Measurements from ENCODE around the gene MBNL1. TPM values are rescaled to one million over a fixed set of nuclear protein-coding genes. Genes with fewer than 3 reads are reported as not detected.

The MBNL1 gene
- total RNA-seq, 6 experiments from 2014 or later = 200 to 291 (median 244) TPM

DNA sequence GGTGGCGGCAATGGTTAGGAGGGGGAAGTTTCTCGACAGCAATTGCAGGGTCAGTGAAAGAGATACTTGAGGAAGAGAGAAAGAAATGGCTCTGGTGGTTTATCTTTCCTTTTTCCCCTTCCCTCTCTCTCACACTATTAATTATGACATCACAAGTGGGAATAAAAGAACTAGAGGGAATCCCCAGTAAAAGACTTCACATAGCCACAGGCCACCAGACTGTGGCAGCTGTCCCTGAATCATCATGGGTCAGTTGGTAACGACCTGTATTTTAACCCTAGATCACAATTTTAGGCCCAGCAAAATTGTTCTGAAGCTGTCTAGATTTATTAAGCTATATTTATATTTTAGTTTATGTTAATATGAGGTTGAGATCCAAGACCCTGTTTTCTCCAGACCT, 40.3 kb downstream of the MBNL1 start:
- Mint-ChIP-seq H3K36me3 (ENCODE audit: low read depth) (peaks cover 20% of the 10 kb centered on the region), H3K4me3 (peak overlapping the region; percentile 62), H3K27ac (peak overlapping the region; percentile 89), H3K9me3 (no peaks in the 10 kb centered on the region), H3K4me1 (ENCODE audit: low read depth) (peaks cover 73% of the 10 kb centered on the region), H3K27me3 (ENCODE audit: insufficient read depth) (no peaks in the 10 kb centered on the region)
- no peak for DNase-seq
- TF ChIP-seq, protein P1, sequence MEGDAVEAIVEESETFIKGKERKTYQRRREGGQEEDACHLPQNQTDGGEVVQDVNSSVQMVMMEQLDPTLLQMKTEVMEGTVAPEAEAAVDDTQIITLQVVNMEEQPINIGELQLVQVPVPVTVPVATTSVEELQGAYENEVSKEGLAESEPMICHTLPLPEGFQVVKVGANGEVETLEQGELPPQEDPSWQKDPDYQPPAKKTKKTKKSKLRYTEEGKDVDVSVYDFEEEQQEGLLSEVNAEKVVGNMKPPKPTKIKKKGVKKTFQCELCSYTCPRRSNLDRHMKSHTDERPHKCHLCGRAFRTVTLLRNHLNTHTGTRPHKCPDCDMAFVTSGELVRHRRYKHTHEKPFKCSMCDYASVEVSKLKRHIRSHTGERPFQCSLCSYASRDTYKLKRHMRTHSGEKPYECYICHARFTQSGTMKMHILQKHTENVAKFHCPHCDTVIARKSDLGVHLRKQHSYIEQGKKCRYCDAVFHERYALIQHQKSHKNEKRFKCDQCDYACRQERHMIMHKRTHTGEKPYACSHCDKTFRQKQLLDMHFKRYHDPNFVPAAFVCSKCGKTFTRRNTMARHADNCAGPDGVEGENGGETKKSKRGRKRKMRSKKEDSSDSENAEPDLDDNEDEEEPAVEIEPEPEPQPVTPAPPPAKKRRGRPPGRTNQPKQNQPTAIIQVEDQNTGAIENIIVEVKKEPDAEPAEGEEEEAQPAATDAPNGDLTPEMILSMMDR (IDR thresholded peaks at IDR 0.05) = no peak

DNA sequence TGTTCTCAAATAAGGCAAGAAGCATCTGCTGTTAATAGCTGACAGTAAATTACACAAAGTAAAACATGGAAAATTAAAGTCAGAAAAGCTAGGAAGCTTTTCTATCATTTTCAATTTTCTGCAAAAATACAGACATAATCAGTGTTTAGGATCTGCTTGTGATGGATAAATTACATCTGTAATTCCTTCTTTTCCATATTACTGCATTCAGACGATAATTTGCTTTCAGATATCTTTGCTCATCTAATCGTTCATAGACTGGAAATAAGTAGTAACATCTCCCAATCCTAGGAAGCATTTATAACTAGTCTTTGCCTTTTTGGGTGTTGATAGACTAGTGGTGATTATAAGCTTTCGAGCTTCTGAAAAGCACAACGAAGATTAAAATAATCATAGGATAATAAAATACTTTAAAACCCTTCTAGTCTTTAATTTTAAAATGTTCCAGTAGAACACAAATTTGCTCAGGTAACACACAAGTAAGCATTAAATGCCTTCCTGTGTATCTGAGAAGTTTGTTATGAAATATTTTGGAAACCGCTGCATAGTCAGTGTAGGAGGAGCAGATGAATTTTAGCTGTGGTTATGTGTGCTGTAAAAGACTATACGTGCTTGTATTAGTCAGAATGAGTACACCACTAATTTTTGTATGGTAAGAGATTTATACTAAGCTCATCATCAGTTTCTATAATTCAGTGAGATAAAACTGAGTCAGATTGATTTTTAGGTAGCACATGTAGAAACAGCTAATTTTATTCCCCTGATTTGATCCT, 41.0 kb downstream of the MBNL1 start:
- Mint-ChIP-seq H3K4me1 (ENCODE audit: low read depth) (peaks cover 73% of the 10 kb centered on the region), H3K9me3 (no peaks in the 10 kb centered on the region), H3K4me3 (no peak overlapping the region; the same call in 1 of the 2 replicates), H3K27ac (peak overlapping the region; percentile 89), H3K27me3 (ENCODE audit: insufficient read depth) (no peaks in the 10 kb centered on the region), H3K36me3 (ENCODE audit: low read depth) (peaks cover 25% of the 10 kb centered on the region)
- TF ChIP-seq, protein P1 (IDR thresholded peaks at IDR 0.05) = no peak
- peak; percentile 66 for DNase-seq

DNA sequence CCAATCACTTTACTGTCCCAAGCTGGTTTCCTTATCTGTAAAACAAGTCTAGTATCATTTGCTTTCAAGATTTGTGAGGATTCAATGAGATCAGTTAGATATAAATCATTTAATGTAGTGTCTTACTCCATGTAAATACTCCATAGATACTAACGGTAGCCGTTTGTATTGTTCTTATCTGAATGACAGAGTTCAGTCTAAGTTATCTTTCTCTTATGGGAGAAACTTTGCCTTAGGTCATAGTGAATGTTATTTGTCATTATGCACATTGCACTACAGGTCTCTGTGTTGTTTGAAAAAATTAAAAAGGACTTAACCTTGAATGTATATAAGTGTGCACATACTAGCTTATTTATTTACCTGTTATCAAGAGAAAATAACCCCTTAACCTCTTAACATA, 44.7 kb downstream of the MBNL1 start:
- Mint-ChIP-seq H3K4me1 (ENCODE audit: low read depth) (peaks cover 73% of the 10 kb centered on the region), H3K4me3 (no peak overlapping the region), H3K36me3 (ENCODE audit: low read depth) (peaks cover 32% of the 10 kb centered on the region), H3K27me3 (ENCODE audit: insufficient read depth) (no peaks in the 10 kb centered on the region; the same call in 1 of the 2 replicates), H3K27ac (no peak overlapping the region), H3K9me3 (no peaks in the 10 kb centered on the region)
- TF ChIP-seq, protein P1 (IDR thresholded peaks at IDR 0.05) = no peak
- DNase-seq = no peak

DNA sequence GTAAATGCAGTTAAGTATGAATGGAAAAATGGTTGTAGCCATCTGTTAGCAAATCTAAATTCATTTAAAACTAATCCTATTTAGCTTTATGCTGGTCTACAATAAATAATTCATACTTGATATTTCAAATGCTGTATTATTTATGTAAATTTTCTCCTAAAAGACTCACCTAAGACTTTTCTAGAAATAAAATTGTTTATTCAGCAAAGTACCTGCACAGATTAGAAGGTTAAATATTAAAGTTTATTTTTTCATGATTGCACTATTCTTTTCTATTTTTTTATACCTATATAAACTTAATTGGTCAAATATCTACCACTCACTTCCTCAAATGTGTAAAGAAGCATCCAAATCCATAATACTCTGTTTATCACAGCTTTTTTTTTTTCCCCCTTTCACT, 45.2 kb downstream of the MBNL1 start:
- Mint-ChIP-seq H3K4me3 (no peak overlapping the region), H3K27me3 (ENCODE audit: insufficient read depth) (no peaks in the 10 kb centered on the region; the same call in 1 of the 2 replicates), H3K27ac (no peak overlapping the region), H3K9me3 (no peaks in the 10 kb centered on the region), H3K36me3 (ENCODE audit: low read depth) (peaks cover 27% of the 10 kb centered on the region), H3K4me1 (ENCODE audit: low read depth) (peaks cover 73% of the 10 kb centered on the region)
- no peak for DNase-seq
- TF ChIP-seq, protein P1 (IDR thresholded peaks at IDR 0.05) = no peak

DNA sequence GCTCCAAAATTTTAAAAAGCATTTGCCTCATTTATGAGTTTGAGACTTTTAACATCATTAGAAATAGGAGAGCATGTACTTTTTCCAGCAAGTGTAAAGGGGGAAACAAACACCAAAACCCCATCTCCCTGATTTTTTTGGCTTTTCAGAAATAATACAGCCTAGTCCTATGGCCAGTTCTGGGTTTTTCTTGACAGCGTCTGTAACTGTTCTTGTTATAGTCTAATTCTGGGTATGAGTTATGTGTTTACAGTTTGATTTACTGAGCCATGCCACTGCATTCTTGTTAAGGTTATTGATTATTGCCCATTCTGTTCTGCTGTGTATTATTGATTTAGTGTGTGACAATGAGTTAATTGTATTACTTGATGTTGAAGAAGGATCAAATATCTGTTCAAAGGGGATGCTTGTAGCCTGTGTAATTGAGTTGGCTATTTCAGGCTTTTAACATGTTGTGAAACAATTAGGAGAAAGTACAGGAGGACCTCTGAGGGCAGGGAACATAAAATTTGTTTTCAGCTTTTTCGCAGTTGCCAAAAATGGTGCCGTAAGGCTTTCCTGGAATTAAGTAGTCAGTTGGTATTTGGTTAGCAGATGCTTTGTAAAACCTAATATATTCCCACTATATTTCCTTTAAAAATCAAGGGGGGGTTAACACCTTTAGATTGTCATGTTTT, 46.1 kb downstream of the MBNL1 start:
- H3K36me3 Mint-ChIP-seq (ENCODE audit: low read depth) = peaks cover 28% of the 10 kb centered on the region
- H3K9me3 Mint-ChIP-seq = no peaks in the 10 kb centered on the region
- peak overlapping the region; percentile 8; the same call in 1 of the 2 replicates for H3K4me3 Mint-ChIP-seq
- TF ChIP-seq, protein P1 (IDR thresholded peaks at IDR 0.05) = no peak
- H3K27me3 Mint-ChIP-seq (ENCODE audit: insufficient read depth) = no peaks in the 10 kb centered on the region; the same call in 1 of the 2 replicates
- no peak for DNase-seq
- peak overlapping the region; percentile 44 for H3K27ac Mint-ChIP-seq
- peaks cover 73% of the 10 kb centered on the region for H3K4me1 Mint-ChIP-seq (ENCODE audit: low read depth)
